Right lobe of liver (tissue), 6 donors: ENCODE measurements around the gene EPHA3. TPM values are rescaled to one million over a fixed set of nuclear protein-coding genes. Genes with fewer than 3 reads are reported as not detected.

ENCODE experiments used
- ATAC-seq, 4 donors: fragments of 200-7000 bp; cut with Tn5 transposase; one replicate each; pipeline ENCODE4 v1.9.1; 2020; ENCODE audit warnings: mild to moderate bottlenecking in 4 of 4, moderate library complexity in 4 of 4
- DNase-seq, 3 donors: peaks; one replicate each; pipeline ENCODE4 v3.0.0-alpha.2; 2020
- H3K27ac ChIP-seq, 3 donors: fragments of 200-600 bp; one replicate each; pipeline ENCODE4 v1.8.0; 2022
- H3K27me3 ChIP-seq, 2 donors: fragments of 200-600 bp; one replicate each; pipeline ENCODE4 v1.8.0; 2022
- H3K36me3 ChIP-seq, 4 donors: fragments of 200-600 bp; sonication (generic) in 1 of 4; one replicate each; pipeline versions ENCODE4 v1.5.1 to v1.8.0; 2017 to 2022; ENCODE audit warnings: control low read depth in 1 of 4
- H3K4me1 ChIP-seq, 4 donors: fragments of 200-600 bp; sonication (generic) in 1 of 4; one replicate each; pipeline versions ENCODE4 v1.5.1 to v1.8.0; 2017 to 2022; ENCODE audit warnings: control low read depth in 1 of 4
- H3K4me3 ChIP-seq, 3 donors: fragments of 200-600 bp; one replicate each; pipeline ENCODE4 v1.8.0; 2022
- H3K9me3 ChIP-seq, 4 donors: fragments of 200-600 bp; sonication (generic) in 1 of 4; one replicate each; pipeline versions ENCODE4 v1.5.1 to v1.8.0; 2017 to 2022; ENCODE audit warnings: control low read depth in 1 of 4
- CTCF ChIP-seq, 4 donors: fragments of 200-600 bp in 3 of 4; fragments of 450-650 bp in 1 of 4; IDR thresholded peaks; one replicate each; pipeline versions ENCODE4 v1.5.1 to v1.8.0; 2016 to 2022; ENCODE audit warnings: antibody characterized with exemption in 4 of 4, mild to moderate bottlenecking in 2 of 4
- POLR2A ChIP-seq: fragments of 450-650 bp; IDR thresholded peaks from one replicate; pipeline ENCODE4 v1.6.1; 2017; ENCODE audit warnings: antibody characterized with exemption, mild to moderate bottlenecking
- whole genome bisulfite sequencing: methylation state at CpG from one replicate; pipeline ENCODE4 v1.1.6; 2018; ENCODE audit warnings: low coverage, low lambda C conversion rate; ENCODE audit not compliant: insufficient coverage; ENCODE audit errors: missing lambda C conversion rate; 5-methylcytosine and 5-hydroxymethylcytosine counted together
- intact Hi-C, 2 donors: fragments of 100-400 bp; cut with DNase I; formaldehyde crosslinking; loops; one replicate each; pipeline versions ENCODE4 v1.11.2 to v1.14.1; 2022
- total RNA-seq, 6 experiments: library from RNA; depleted of rRNA in 2 of 6; stranded (reverse); fragments of >200 nt in 2 of 6; fragmentation: NEBNext Ultra II Directional in 3 of 6; extraction: Animal tissue kit (Norgen Biotek cat#: 25700) in 3 of 6; gene quantifications; one replicate each; pipeline versions ENCODE4 v1.1.0 to v1.2.4, GENCODE V29; 2016 to 2023
- donor health status: DM: no; HTN: yes; CAD: no.
- donor health status: DM: no; HTN: no; CAD: no.
- donor health status: DM: no; HTN: no; CAD: no.
- donor health status: DM: no; HTN: yes; CAD: no.
- donor health status: DM: no; HTN: yes; CAD: no.

The EPHA3 gene
- total RNA-seq, 6 experiments from 2014 or later, result 0.95 to 2.9 (median 1.5) TPM

- TF ChIP-seq POLR2A (no peak), CTCF (IDR thresholded peaks at IDR 0.05) (no peak)
- Histone ChIP-seq H3K9me3 (no peaks in the 10 kb centered on the region), H3K4me3 (no peak overlapping the region), H3K4me1 (no peaks in the 10 kb centered on the region), H3K27ac (no peak overlapping the region), H3K27me3 (no peaks in the 10 kb centered on the region), H3K36me3 (no peaks in the 10 kb centered on the region)
- intact Hi-C loops, result no loop called here
- ATAC-seq (no peak), DNase-seq (no peak)
- 51% methylated on average over 3 of the region's 3 CpGs for WGBS
These were observed 329.4 kb downstream of the EPHA3 start for GRCh38 chr3:89436846-89437245.

GRCh38 chr3:89440386-89440785 lies 333.0 kb downstream of the EPHA3 start:
- Histone ChIP-seq H3K27me3 (no peaks in the 10 kb centered on the region), H3K36me3 (no peaks in the 10 kb centered on the region), H3K4me1 (no peaks in the 10 kb centered on the region), H3K27ac (no peak overlapping the region), H3K9me3 (no peaks in the 10 kb centered on the region), H3K4me3 (no peak overlapping the region)
- 67% methylated on average over 4 of the region's 4 CpGs for WGBS
- no peak for DNase-seq
- TF ChIP-seq POLR2A (no peak), CTCF (IDR thresholded peaks at IDR 0.05) (no peak)
- ATAC-seq, result no peak
- intact Hi-C loops, result no loop called here

GRCh38 chr3:89441141-89441540 lies 333.7 kb downstream of the EPHA3 start:
- no peaks in the 10 kb centered on the region for H3K4me1 ChIP-seq
- DNase-seq, result no peak
- no peak overlapping the region for H3K4me3 ChIP-seq
- H3K36me3 ChIP-seq, result no peaks in the 10 kb centered on the region
- TF ChIP-seq CTCF (IDR thresholded peaks at IDR 0.05), result no peak
- no peak for TF ChIP-seq POLR2A
- no peaks in the 10 kb centered on the region for H3K9me3 ChIP-seq
- no peaks in the 10 kb centered on the region for H3K27me3 ChIP-seq
- intact Hi-C loops, result no loop called here
- ATAC-seq, result no peak
- no peak overlapping the region for H3K27ac ChIP-seq

GRCh38 chr3:89446593-89446992 lies 339.2 kb downstream of the EPHA3 start:
- ATAC-seq, result no peak
- WGBS, result 43% methylated on average over 1 of the region's 1 CpG
- no peak for TF ChIP-seq POLR2A
- TF ChIP-seq CTCF (IDR thresholded peaks at IDR 0.05), result no peak
- no peak for DNase-seq
- H3K9me3 ChIP-seq, result no peaks in the 10 kb centered on the region
- no peak overlapping the region for H3K4me3 ChIP-seq
- H3K27ac ChIP-seq, result no peak overlapping the region
- no peaks in the 10 kb centered on the region for H3K36me3 ChIP-seq
- H3K27me3 ChIP-seq, result no peaks in the 10 kb centered on the region
- no peaks in the 10 kb centered on the region for H3K4me1 ChIP-seq
- intact Hi-C loops, result no loop called here

- no peak for ATAC-seq
These were observed 339.8 kb downstream of the EPHA3 start for GRCh38 chr3:89447243-89447642.

More at GRCh38 chr3:89447243-89447642, 339.8 kb downstream of the EPHA3 start:
- H3K4me1 ChIP-seq, result no peaks in the 10 kb centered on the region
- H3K36me3 ChIP-seq, result no peaks in the 10 kb centered on the region
- DNase-seq, result no peak
- no peak for TF ChIP-seq POLR2A
- no peaks in the 10 kb centered on the region for H3K27me3 ChIP-seq
- no peak overlapping the region for H3K27ac ChIP-seq
- intact Hi-C loops, result no loop called here
- H3K9me3 ChIP-seq, result no peaks in the 10 kb centered on the region
- WGBS, result 56% methylated on average over 1 of the region's 1 CpG
- H3K4me3 ChIP-seq, result no peak overlapping the region
